HG03280 (cell line): ENCODE results near the gene SSR3.
"Not testable (repeated sequence)": the region's sequence is repeated elsewhere in the genome, so short reads cannot be mapped to it uniquely, and the experiment has no call there.

Experiments
- ATAC-seq: cut with Tn5 transposase; IDR thresholded peaks from one replicate; pipeline ENCODE4 v1.9.1; 2021; ENCODE audit warnings: mild to moderate bottlenecking, moderate library complexity; ENCODE audit not compliant: unreplicated experiment

Gene SSR3

GRCh38 chr3:156576651-156577348 is 21.9 kb upstream of the SSR3 start:
- no peak for ATAC-seq

GRCh38 chr3:156576051-156576450 is 21.1 kb upstream of the SSR3 start:
- ATAC-seq = no peak

- no peak for ATAC-seq
These were observed 20.7 kb upstream of the SSR3 start for GRCh38 chr3:156575641-156576040.

- ATAC-seq = not testable (repeated sequence)
These were observed 15.0 kb upstream of the SSR3 start for GRCh38 chr3:156569881-156570280.

GRCh38 chr3:156569016-156569415 is 14.1 kb upstream of the SSR3 start:
- ATAC-seq = not testable (repeated sequence)

GRCh38 chr3:156563900-156564682 is 9.2 kb upstream of the SSR3 start:
- ATAC-seq = no peak

GRCh38 chr3:156562486-156562885 is 7.6 kb upstream of the SSR3 start:
- ATAC-seq = not testable (repeated sequence)

GRCh38 chr3:156561533-156561932 is 6.6 kb upstream of the SSR3 start:
- ATAC-seq = no peak

GRCh38 chr3:156559321-156559720 is 4.4 kb upstream of the SSR3 start:
- no peak for ATAC-seq

- ATAC-seq = no peak
These were observed 3.5 kb upstream of the SSR3 start for GRCh38 chr3:156558389-156558788.

GRCh38 chr3:156554515-156554841 is 439 bp downstream of the SSR3 start:
- ATAC-seq = no peak

GRCh38 chr3:156553705-156554356 is 1.1 kb downstream of the SSR3 start:
- no peak for ATAC-seq

GRCh38 chr3:156552973-156553372 is 1.9 kb downstream of the SSR3 start:
- no peak for ATAC-seq

GRCh38 chr3:156551746-156552145 is 3.2 kb downstream of the SSR3 start:
- ATAC-seq = no peak

GRCh38 chr3:156551261-156551660 is 3.7 kb downstream of the SSR3 start:
- ATAC-seq = no peak

- no peak for ATAC-seq
These were observed 6.0 kb downstream of the SSR3 start for GRCh38 chr3:156548902-156549301.

GRCh38 chr3:156548041-156548687 is 6.8 kb downstream of the SSR3 start:
- no peak for ATAC-seq

GRCh38 chr3:156547637-156548036 is 7.3 kb downstream of the SSR3 start:
- no peak for ATAC-seq

GRCh38 chr3:156543043-156543555 is 11.8 kb downstream of the SSR3 start:
- ATAC-seq = no peak

- no peak for ATAC-seq
These were observed 12.5 kb downstream of the SSR3 start for GRCh38 chr3:156542101-156543042.
